HepG2 (cell line): Measurements from ENCODE around the gene PCYT2. TPM values are rescaled to one million over a fixed set of nuclear protein-coding genes. Genes with fewer than 3 reads are reported as not detected.

Experiments used
- ERF ChIP-seq: IDR thresholded peaks from 2 replicates; pipeline ENCODE4 v1.6.1; 2018; ENCODE audit warnings: missing biosample characterization, missing genetic modification reagents
- HIVEP1 ChIP-seq: sonication (generic); formaldehyde crosslinking; IDR thresholded peaks from 2 replicates; pipeline ENCODE4 v1.4.0; 2020; ENCODE audit warnings: mild to moderate bottlenecking, missing genetic modification reagents
- KDM6A ChIP-seq: IDR thresholded peaks from 2 replicates; pipeline ENCODE4 v1.6.1; 2016; ENCODE audit warnings: low read depth
- SP2 ChIP-seq: sonication (generic); formaldehyde crosslinking; IDR thresholded peaks from 2 replicates; pipeline ENCODE4 v1.5.1; 2020; ENCODE audit warnings: mild to moderate bottlenecking, missing genetic modification reagents
- TEAD2 ChIP-seq: sonication (generic); formaldehyde crosslinking; IDR thresholded peaks from 2 replicates; pipeline ENCODE4 v1.9.0; 2021; ENCODE audit warnings: missing genetic modification reagents
- TOPORS ChIP-seq: sonication (generic); formaldehyde crosslinking; IDR thresholded peaks from 2 replicates; pipeline ENCODE4 v1.8.0; 2023; ENCODE audit warnings: mild to moderate bottlenecking, missing genetic modification reagents
- ZNF260 ChIP-seq: sonication (generic); formaldehyde crosslinking; IDR thresholded peaks from 2 replicates; pipeline ENCODE4 v1.4.0; 2020; ENCODE audit warnings: missing genetic modification reagents, low read depth, mild to moderate bottlenecking, borderline replicate concordance
- polyA plus RNA-seq, 8 experiments: library from polyadenylated mRNA; depleted of rRNA in 3 of 8; stranded (reverse) in 7 of 8; unstranded in 1 of 8; fragments of >200 nt; fragmentation: Illumina TruSeq in 4 of 8; extraction: Trizol in 4 of 8; gene quantifications; 2 replicates each; pipeline versions ENCODE4 v1.2.1 to v1.2.3, GENCODE V29; 2011 to 2016; ENCODE audit warnings: low read depth in 4 of 8, missing spikeins in 1 of 8, mixed read lengths in 1 of 8; ENCODE audit not compliant: insufficient read depth in 1 of 8
- total RNA-seq, 5 experiments: library from RNA; depleted of rRNA; stranded (reverse); fragments of >200 nt; fragmentation: Illumina TruSeq; extraction: Trizol; gene quantifications; 2 replicates each; pipeline ENCODE4 v1.2.3, GENCODE V29; 2016; ENCODE audit warnings: low read depth in 1 of 5
- TF ChIP-seq, protein P1 (sequence below): sonication (generic); formaldehyde crosslinking; IDR thresholded peaks from 2 replicates; pipeline ENCODE4 v1.4.0; 2020; ENCODE audit warnings: missing genetic modification reagents, borderline replicate concordance
- TF ChIP-seq, protein P2 (sequence below): sonication (generic); formaldehyde crosslinking; IDR thresholded peaks from 2 replicates; pipeline ENCODE4 v1.4.0; 2020; ENCODE audit warnings: missing genetic modification reagents
- TF ChIP-seq, protein P3 (sequence below): fragments of 450-650 bp; IDR thresholded peaks from 2 replicates; pipeline ENCODE4 v1.6.1; 2017
- TF ChIP-seq, protein P4 (sequence below): sonication (generic); formaldehyde crosslinking; IDR thresholded peaks from 2 replicates; pipeline ENCODE4 v1.8.1; 2023; ENCODE audit warnings: missing genetic modification reagents, mild to moderate bottlenecking, borderline replicate concordance
- TF ChIP-seq, protein P5 (sequence below): sonication (generic); formaldehyde crosslinking; IDR thresholded peaks from 2 replicates; pipeline ENCODE4 v1.5.0; 2020; ENCODE audit warnings: mild to moderate bottlenecking, missing genetic modification reagents
- TF ChIP-seq, protein P6 (sequence below): sonication (generic); formaldehyde crosslinking; IDR thresholded peaks from 2 replicates; pipeline ENCODE4 v1.8.1; 2023; ENCODE audit warnings: mild to moderate bottlenecking, missing genetic modification reagents, borderline replicate concordance
- TF ChIP-seq, protein P7 (sequence below): sonication (generic); formaldehyde crosslinking; IDR thresholded peaks from 2 replicates; pipeline ENCODE4 v1.8.0; 2022; ENCODE audit warnings: mild to moderate bottlenecking, missing genetic modification reagents
- TF ChIP-seq, protein P8 (sequence below): IDR thresholded peaks from 2 replicates; pipeline ENCODE4 v1.4.0; 2020; ENCODE audit warnings: mild to moderate bottlenecking, missing genetic modification reagents

The PCYT2 gene
- total and polyA plus RNA-seq, 2 of the 13 experiments (the other 11 are each of a cell fraction or from before 2014, with no cell fraction given), result 147 to 297 TPM

DNA sequence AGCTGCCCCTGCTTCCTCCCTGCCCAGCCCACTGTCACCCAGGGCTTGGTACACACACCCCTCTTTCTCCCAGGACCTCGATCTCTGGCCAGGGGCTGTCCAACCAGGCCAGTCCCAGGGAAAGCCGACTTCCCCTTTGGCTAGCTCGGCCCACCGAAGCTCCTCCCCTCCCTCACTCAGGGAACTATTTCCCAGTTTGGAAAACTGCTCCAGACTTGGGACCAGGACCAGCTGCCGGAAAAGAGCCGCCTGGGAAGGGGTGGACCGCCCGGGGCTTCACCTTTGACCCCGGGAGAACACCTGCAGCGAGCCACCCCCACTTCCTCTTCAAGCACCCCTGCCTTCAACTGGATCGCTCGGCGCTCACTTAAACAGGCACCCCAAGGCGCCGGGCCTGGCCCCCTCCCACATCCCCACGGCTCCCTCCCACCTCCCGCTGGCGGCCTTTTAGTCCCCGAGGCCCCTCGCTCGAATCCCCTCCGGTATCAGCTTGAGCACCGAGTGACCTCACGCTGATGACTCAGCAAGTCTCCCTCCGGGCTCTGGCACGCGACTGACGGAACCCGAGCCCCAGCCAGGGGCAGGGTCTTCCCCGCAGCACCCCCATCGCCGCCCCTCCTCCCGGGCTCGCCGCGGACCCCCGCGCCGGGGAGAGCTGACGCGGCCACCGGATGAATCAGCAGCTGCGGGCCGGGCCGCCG is 15.4 kb upstream of the PCYT2 start (continued):
- TF ChIP-seq ZNF260 (CRISPR knock-in tag) (no peak), ERF (CRISPR knock-in tag) (peak; percentile 72; the same call in 1 of the 2 replicates), KDM6A (CRISPR knock-in tag) (no peak; the same call in 1 of the 2 replicates), SP2 (no peak), HIVEP1 (CRISPR knock-in tag) (peak; percentile 94), TEAD2 (no peak), TOPORS (no peak)
- TF ChIP-seq, protein P1, sequence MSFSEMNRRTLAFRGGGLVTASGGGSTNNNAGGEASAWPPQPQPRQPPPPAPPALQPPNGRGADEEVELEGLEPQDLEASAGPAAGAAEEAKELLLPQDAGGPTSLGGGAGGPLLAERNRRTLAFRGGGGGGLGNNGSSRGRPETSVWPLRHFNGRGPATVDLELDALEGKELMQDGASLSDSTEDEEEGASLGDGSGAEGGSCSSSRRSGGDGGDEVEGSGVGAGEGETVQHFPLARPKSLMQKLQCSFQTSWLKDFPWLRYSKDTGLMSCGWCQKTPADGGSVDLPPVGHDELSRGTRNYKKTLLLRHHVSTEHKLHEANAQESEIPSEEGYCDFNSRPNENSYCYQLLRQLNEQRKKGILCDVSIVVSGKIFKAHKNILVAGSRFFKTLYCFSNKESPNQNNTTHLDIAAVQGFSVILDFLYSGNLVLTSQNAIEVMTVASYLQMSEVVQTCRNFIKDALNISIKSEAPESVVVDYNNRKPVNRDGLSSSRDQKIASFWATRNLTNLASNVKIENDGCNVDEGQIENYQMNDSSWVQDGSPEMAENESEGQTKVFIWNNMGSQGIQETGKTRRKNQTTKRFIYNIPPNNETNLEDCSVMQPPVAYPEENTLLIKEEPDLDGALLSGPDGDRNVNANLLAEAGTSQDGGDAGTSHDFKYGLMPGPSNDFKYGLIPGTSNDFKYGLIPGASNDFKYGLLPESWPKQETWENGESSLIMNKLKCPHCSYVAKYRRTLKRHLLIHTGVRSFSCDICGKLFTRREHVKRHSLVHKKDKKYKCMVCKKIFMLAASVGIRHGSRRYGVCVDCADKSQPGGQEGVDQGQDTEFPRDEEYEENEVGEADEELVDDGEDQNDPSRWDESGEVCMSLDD (CRISPR knock-in tag), result peak; percentile 85
- TF ChIP-seq, protein P2, sequence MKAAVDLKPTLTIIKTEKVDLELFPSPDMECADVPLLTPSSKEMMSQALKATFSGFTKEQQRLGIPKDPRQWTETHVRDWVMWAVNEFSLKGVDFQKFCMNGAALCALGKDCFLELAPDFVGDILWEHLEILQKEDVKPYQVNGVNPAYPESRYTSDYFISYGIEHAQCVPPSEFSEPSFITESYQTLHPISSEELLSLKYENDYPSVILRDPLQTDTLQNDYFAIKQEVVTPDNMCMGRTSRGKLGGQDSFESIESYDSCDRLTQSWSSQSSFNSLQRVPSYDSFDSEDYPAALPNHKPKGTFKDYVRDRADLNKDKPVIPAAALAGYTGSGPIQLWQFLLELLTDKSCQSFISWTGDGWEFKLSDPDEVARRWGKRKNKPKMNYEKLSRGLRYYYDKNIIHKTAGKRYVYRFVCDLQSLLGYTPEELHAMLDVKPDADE (CRISPR knock-in tag), result 0 out of 2 replicates have a peak, but pooled peaks have one; percentile 11
- TF ChIP-seq, protein P3, sequence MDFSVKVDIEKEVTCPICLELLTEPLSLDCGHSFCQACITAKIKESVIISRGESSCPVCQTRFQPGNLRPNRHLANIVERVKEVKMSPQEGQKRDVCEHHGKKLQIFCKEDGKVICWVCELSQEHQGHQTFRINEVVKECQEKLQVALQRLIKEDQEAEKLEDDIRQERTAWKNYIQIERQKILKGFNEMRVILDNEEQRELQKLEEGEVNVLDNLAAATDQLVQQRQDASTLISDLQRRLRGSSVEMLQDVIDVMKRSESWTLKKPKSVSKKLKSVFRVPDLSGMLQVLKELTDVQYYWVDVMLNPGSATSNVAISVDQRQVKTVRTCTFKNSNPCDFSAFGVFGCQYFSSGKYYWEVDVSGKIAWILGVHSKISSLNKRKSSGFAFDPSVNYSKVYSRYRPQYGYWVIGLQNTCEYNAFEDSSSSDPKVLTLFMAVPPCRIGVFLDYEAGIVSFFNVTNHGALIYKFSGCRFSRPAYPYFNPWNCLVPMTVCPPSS, result no peak
- TF ChIP-seq, protein P4, sequence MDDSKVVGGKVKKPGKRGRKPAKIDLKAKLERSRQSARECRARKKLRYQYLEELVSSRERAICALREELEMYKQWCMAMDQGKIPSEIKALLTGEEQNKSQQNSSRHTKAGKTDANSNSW (CRISPR knock-in tag), result no peak
- TF ChIP-seq, protein P5, sequence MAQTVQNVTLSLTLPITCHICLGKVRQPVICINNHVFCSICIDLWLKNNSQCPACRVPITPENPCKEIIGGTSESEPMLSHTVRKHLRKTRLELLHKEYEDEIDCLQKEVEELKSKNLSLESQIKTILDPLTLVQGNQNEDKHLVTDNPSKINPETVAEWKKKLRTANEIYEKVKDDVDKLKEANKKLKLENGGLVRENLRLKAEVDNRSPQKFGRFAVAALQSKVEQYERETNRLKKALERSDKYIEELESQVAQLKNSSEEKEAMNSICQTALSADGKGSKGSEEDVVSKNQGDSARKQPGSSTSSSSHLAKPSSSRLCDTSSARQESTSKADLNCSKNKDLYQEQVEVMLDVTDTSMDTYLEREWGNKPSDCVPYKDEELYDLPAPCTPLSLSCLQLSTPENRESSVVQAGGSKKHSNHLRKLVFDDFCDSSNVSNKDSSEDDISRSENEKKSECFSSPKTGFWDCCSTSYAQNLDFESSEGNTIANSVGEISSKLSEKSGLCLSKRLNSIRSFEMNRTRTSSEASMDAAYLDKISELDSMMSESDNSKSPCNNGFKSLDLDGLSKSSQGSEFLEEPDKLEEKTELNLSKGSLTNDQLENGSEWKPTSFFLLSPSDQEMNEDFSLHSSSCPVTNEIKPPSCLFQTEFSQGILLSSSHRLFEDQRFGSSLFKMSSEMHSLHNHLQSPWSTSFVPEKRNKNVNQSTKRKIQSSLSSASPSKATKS, result no peak
- TF ChIP-seq, protein P6, sequence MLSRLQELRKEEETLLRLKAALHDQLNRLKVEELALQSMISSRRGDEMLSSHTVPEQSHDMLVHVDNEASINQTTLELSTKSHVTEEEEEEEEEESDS (CRISPR knock-in tag), result no peak
- TF ChIP-seq, protein P7, sequence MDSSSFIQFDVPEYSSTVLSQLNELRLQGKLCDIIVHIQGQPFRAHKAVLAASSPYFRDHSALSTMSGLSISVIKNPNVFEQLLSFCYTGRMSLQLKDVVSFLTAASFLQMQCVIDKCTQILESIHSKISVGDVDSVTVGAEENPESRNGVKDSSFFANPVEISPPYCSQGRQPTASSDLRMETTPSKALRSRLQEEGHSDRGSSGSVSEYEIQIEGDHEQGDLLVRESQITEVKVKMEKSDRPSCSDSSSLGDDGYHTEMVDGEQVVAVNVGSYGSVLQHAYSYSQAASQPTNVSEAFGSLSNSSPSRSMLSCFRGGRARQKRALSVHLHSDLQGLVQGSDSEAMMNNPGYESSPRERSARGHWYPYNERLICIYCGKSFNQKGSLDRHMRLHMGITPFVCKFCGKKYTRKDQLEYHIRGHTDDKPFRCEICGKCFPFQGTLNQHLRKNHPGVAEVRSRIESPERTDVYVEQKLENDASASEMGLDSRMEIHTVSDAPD (CRISPR knock-in tag), result no peak
- TF ChIP-seq, protein P8, sequence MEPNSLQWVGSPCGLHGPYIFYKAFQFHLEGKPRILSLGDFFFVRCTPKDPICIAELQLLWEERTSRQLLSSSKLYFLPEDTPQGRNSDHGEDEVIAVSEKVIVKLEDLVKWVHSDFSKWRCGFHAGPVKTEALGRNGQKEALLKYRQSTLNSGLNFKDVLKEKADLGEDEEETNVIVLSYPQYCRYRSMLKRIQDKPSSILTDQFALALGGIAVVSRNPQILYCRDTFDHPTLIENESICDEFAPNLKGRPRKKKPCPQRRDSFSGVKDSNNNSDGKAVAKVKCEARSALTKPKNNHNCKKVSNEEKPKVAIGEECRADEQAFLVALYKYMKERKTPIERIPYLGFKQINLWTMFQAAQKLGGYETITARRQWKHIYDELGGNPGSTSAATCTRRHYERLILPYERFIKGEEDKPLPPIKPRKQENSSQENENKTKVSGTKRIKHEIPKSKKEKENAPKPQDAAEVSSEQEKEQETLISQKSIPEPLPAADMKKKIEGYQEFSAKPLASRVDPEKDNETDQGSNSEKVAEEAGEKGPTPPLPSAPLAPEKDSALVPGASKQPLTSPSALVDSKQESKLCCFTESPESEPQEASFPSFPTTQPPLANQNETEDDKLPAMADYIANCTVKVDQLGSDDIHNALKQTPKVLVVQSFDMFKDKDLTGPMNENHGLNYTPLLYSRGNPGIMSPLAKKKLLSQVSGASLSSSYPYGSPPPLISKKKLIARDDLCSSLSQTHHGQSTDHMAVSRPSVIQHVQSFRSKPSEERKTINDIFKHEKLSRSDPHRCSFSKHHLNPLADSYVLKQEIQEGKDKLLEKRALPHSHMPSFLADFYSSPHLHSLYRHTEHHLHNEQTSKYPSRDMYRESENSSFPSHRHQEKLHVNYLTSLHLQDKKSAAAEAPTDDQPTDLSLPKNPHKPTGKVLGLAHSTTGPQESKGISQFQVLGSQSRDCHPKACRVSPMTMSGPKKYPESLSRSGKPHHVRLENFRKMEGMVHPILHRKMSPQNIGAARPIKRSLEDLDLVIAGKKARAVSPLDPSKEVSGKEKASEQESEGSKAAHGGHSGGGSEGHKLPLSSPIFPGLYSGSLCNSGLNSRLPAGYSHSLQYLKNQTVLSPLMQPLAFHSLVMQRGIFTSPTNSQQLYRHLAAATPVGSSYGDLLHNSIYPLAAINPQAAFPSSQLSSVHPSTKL (CRISPR knock-in tag), result 0 out of 2 replicates have a peak, but pooled peaks have one; percentile 7
